Panc1 (cell line): ENCODE data around the gene ZNF675.
"Not testable (repeated sequence)": the region's sequence is repeated elsewhere in the genome, so short reads cannot be mapped to it uniquely, and the experiment has no call there.

ENCODE experiments used
- CTCF ChIP-seq: fragments of 450-650 bp; IDR thresholded peaks from 2 replicates; pipeline ENCODE4 v1.5.1; 2017; ENCODE audit warnings: mild to moderate bottlenecking
- POLR2AphosphoS5 ChIP-seq: IDR thresholded peaks from 2 replicates; pipeline ENCODE4 v1.6.1; 2012; ENCODE audit warnings: mild to moderate bottlenecking, low read depth, low read length, moderate library complexity

GRCh38 chr19:23649817-23650216 is 37.2 kb downstream of the ZNF675 start:
- TF ChIP-seq CTCF, POLR2AphosphoS5: not testable (repeated sequence)
